GM12874 (cell line): ENCODE measurements around the gene FIBP.

ENCODE experiments used
- TF ChIP-seq, protein P1 (sequence below): IDR thresholded peaks from 2 replicates; pipeline ENCODE4 v1.5.1; 2011; ENCODE audit warnings: low read depth, mild to moderate bottlenecking, control low read depth, low read length, moderate library complexity; ENCODE audit not compliant: insufficient read depth

Gene FIBP

GRCh38 chr11:65857500-65857852 lies 30.8 kb downstream of the FIBP start:
- TF ChIP-seq, protein P1, sequence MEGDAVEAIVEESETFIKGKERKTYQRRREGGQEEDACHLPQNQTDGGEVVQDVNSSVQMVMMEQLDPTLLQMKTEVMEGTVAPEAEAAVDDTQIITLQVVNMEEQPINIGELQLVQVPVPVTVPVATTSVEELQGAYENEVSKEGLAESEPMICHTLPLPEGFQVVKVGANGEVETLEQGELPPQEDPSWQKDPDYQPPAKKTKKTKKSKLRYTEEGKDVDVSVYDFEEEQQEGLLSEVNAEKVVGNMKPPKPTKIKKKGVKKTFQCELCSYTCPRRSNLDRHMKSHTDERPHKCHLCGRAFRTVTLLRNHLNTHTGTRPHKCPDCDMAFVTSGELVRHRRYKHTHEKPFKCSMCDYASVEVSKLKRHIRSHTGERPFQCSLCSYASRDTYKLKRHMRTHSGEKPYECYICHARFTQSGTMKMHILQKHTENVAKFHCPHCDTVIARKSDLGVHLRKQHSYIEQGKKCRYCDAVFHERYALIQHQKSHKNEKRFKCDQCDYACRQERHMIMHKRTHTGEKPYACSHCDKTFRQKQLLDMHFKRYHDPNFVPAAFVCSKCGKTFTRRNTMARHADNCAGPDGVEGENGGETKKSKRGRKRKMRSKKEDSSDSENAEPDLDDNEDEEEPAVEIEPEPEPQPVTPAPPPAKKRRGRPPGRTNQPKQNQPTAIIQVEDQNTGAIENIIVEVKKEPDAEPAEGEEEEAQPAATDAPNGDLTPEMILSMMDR: 0 out of 2 replicates have a peak, but pooled peaks have one; percentile 5

- TF ChIP-seq, protein P1: no peak
These were observed 31.4 kb downstream of the FIBP start for GRCh38 chr11:65856689-65857499.

- TF ChIP-seq, protein P1: no peak
These were observed 32.3 kb downstream of the FIBP start for GRCh38 chr11:65855927-65856363.

GRCh38 chr11:65854852-65855837 lies 33.1 kb downstream of the FIBP start:
- TF ChIP-seq, protein P1: no peak

DNA sequence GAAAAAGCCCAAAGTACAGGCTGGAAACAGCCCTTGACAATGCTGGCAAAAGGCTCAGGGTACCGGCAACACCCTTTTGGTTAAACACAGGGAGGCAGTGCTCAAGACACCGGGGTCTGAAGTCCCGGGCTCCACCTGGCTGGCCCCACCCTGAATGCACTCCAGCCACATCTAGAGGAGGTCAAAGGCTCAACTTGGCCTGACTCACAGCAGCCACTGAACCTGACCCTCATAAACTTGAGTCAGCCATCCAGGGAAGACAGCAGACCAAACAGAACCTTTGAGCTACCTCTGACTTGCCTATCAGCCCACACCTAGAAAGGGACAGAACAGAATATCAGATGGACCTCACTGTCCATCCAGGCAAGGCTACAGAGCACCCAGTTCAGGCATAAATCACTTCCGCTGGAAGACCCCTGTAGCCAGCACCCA lies 34.1 kb downstream of the FIBP start:
- TF ChIP-seq, protein P1: no peak

- TF ChIP-seq, protein P1: 0 out of 2 replicates have a peak, but pooled peaks have one; percentile 16
These were observed 34.9 kb downstream of the FIBP start for GRCh38 chr11:65853246-65853979.
